B cell (primary cell): ENCODE data around the gene ARHGEF6.

Source experiments
- EZH2 ChIP-seq: IDR thresholded peaks from 2 replicates; pipeline ENCODE4 v1.6.1; 2012; ENCODE audit warnings: borderline replicate concordance, low read depth, mild to moderate bottlenecking, moderate library complexity, low read length; ENCODE audit not compliant: insufficient read depth, poor library complexity, severe bottlenecking
- TF ChIP-seq, protein P1 (sequence below): fragments of 200-600 bp; IDR thresholded peaks from one replicate; pipeline ENCODE4 v1.8.0; 2022; ENCODE audit warnings: antibody characterized with exemption, mild to moderate bottlenecking

DNA sequence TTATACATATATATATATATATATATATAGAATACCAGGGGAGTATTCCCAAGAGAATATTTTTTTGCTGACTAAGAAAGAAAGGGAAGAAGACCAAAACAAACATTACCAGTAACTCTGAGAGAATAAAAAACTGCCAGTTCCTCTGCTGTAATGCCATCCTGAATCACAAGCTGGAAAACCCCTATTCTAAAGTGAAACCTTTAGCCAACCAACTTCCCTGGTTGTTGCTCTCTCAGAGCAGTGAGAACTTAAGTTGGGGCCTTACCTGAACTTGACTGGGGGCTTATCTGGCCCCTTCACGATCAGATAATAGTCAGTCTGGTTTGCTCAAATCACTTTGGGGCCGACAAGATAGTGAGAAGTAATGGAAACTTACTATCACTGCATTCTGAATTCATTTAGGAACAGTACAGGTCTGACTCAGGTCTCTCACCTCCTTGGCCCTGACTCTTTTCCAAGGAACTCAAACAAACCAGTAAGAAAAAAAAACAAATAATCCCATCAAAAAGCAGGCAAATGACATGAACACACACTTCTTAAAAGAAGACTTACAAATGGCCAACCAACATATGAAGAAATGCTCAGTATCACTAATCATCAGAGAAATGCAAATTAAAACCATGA lies 70.3 kb downstream of the ARHGEF6 start:
- TF ChIP-seq, protein P1, sequence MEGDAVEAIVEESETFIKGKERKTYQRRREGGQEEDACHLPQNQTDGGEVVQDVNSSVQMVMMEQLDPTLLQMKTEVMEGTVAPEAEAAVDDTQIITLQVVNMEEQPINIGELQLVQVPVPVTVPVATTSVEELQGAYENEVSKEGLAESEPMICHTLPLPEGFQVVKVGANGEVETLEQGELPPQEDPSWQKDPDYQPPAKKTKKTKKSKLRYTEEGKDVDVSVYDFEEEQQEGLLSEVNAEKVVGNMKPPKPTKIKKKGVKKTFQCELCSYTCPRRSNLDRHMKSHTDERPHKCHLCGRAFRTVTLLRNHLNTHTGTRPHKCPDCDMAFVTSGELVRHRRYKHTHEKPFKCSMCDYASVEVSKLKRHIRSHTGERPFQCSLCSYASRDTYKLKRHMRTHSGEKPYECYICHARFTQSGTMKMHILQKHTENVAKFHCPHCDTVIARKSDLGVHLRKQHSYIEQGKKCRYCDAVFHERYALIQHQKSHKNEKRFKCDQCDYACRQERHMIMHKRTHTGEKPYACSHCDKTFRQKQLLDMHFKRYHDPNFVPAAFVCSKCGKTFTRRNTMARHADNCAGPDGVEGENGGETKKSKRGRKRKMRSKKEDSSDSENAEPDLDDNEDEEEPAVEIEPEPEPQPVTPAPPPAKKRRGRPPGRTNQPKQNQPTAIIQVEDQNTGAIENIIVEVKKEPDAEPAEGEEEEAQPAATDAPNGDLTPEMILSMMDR, result no peak
- TF ChIP-seq EZH2, result no peak
